Breast epithelium (tissue), 3 donors: ENCODE measurements around the gene RSBN1.

Source experiments
- POLR2A ChIP-seq: fragments of 450-650 bp; IDR thresholded peaks from one replicate; pipeline ENCODE4 v1.6.1; 2016; ENCODE audit warnings: antibody characterized with exemption, mild to moderate bottlenecking, moderate library complexity
- POLR2AphosphoS5 ChIP-seq, 3 donors: sonication (generic); formaldehyde crosslinking; IDR thresholded peaks; one replicate each; pipeline ENCODE4 v1.6.1; 2017; ENCODE audit warnings: antibody characterized with exemption in 3 of 3
- TF ChIP-seq, protein P1 (sequence below), 3 donors: fragments of 450-650 bp; IDR thresholded peaks; one replicate each; pipeline ENCODE4 v1.5.1; 2016 to 2017; ENCODE audit warnings: antibody characterized with exemption in 3 of 3, mild to moderate bottlenecking in 3 of 3, moderate library complexity in 3 of 3

GRCh38 chr1:113769601-113769970 lies 42.7 kb downstream of the RSBN1 start:
- TF ChIP-seq, protein P1, sequence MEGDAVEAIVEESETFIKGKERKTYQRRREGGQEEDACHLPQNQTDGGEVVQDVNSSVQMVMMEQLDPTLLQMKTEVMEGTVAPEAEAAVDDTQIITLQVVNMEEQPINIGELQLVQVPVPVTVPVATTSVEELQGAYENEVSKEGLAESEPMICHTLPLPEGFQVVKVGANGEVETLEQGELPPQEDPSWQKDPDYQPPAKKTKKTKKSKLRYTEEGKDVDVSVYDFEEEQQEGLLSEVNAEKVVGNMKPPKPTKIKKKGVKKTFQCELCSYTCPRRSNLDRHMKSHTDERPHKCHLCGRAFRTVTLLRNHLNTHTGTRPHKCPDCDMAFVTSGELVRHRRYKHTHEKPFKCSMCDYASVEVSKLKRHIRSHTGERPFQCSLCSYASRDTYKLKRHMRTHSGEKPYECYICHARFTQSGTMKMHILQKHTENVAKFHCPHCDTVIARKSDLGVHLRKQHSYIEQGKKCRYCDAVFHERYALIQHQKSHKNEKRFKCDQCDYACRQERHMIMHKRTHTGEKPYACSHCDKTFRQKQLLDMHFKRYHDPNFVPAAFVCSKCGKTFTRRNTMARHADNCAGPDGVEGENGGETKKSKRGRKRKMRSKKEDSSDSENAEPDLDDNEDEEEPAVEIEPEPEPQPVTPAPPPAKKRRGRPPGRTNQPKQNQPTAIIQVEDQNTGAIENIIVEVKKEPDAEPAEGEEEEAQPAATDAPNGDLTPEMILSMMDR (IDR thresholded peaks at IDR 0.05): no peak
- TF ChIP-seq POLR2A (no peak), POLR2AphosphoS5 (IDR thresholded peaks at IDR 0.05) (no peak)
